CD4-positive, alpha-beta memory T cell (primary cell): ENCODE data around the gene UCKL1. TPM values are rescaled to one million over a fixed set of nuclear protein-coding genes. Genes with fewer than 3 reads are reported as not detected.
A peak's percentile ranks its signal among the peaks of the same experiment; 100 is the strongest.

Experiments
- CTCF ChIA-PET: fragments of 350-600 bp; sonication (Branson Sonifier 250); formaldehyde crosslinking; loops from one replicate; lab custom pipeline; 2021; ENCODE audit warnings: inconsistent platforms; ENCODE audit not compliant: partially characterized antibody; lab: Charles Lee
- POLR2A ChIA-PET: fragments of 350-600 bp; sonication (Branson Sonifier 250); formaldehyde crosslinking; loops from one replicate; lab custom pipeline; 2021; ENCODE audit not compliant: partially characterized antibody; lab: Charles Lee
- DNase-seq, 5 donors: peaks; one replicate each; pipeline versions ENCODE4 v3.0.0 to v3.0.0-alpha.2; 2020 to 2022; ENCODE audit warnings: mixed read lengths in 1 of 5
- H3K27ac ChIP-seq: one replicate; pipeline ENCODE4 v1.7.0; 2013; ENCODE audit warnings: low read depth, low read length
- H3K27me3 ChIP-seq: 2 replicates; pipeline ENCODE4 v1.7.0; 2013; ENCODE audit warnings: mild to moderate bottlenecking, low read length, moderate library complexity; ENCODE audit not compliant: insufficient read depth
- H3K36me3 ChIP-seq: 2 replicates; pipeline ENCODE4 v1.7.0; 2013; ENCODE audit warnings: mild to moderate bottlenecking, low read length, moderate library complexity; ENCODE audit not compliant: insufficient read depth
- H3K4me1 ChIP-seq: 2 replicates; pipeline ENCODE4 v1.7.0; 2013; ENCODE audit warnings: mild to moderate bottlenecking, low read length, moderate library complexity; ENCODE audit not compliant: insufficient read depth
- H3K4me3 ChIP-seq, 2 donors: one replicate each; pipeline ENCODE4 v1.7.0; 2013; ENCODE audit warnings: low read length in 2 of 2, mild to moderate bottlenecking in 1 of 2
- H3K9me3 ChIP-seq, 2 donors: one replicate each; pipeline ENCODE4 v1.7.0; 2013; ENCODE audit warnings: low read length in 2 of 2, control low read depth in 1 of 2; ENCODE audit not compliant: control insufficient read depth in 1 of 2
- H3K27ac Mint-ChIP-seq, 7 donors: one replicate each; pipeline ENCODE4 v1.8.0; 2020 to 2021; ENCODE audit warnings: mixed read lengths in 7 of 7, mild to moderate bottlenecking in 6 of 7, inconsistent platforms in 3 of 7, moderate library complexity in 3 of 7
- H3K27me3 Mint-ChIP-seq, 2 donors: one replicate each; pipeline ENCODE4 v1.8.0; 2020 to 2021; ENCODE audit warnings: mixed read lengths in 2 of 2
- H3K36me3 Mint-ChIP-seq, 2 donors: one replicate each; pipeline ENCODE4 v1.8.0; 2020 to 2021; ENCODE audit warnings: mixed read lengths in 2 of 2, inconsistent platforms in 1 of 2, mild to moderate bottlenecking in 1 of 2
- H3K4me1 Mint-ChIP-seq, 4 donors: one replicate each; pipeline ENCODE4 v1.8.0; 2020 to 2021; ENCODE audit warnings: mixed read lengths in 4 of 4, mild to moderate bottlenecking in 1 of 4
- H3K4me3 Mint-ChIP-seq, 8 donors: one replicate each; pipeline ENCODE4 v1.8.0; 2020 to 2021; ENCODE audit warnings: mixed read lengths in 8 of 8, mild to moderate bottlenecking in 7 of 8, moderate library complexity in 6 of 8, inconsistent platforms in 3 of 8
- H3K9me3 Mint-ChIP-seq, 8 donors: one replicate each; pipeline ENCODE4 v1.8.0; 2020 to 2021; ENCODE audit warnings: mixed read lengths in 8 of 8, mild to moderate bottlenecking in 5 of 8, inconsistent platforms in 3 of 8, moderate library complexity in 1 of 8
- intact Hi-C: fragments of 100-400 bp; cut with micrococcal nuclease; formaldehyde crosslinking; loops from one replicate; pipeline ENCODE4 v1.15.1; 2023
- polyA plus RNA-seq, 2 donors: library from polyadenylated mRNA; unstranded; fragments of 300-500 nt; fragmentation: Illumina TruSeq; gene quantifications; one replicate each; pipeline ENCODE4 v1.2.3, GENCODE V29; 2021
- total RNA-seq, 2 experiments: library from RNA; stranded (reverse); gene quantifications; one replicate each; pipeline ENCODE4 v1.2.3, GENCODE V29; 2021

The UCKL1 gene
- total and polyA plus RNA-seq, 4 experiments from 2014 or later = 26.2 to 55.1 (median 42.7) TPM

GRCh38 chr20:63968928-63969760 is 12.9 kb upstream of the UCKL1 start:
- H3K27me3 Mint-ChIP-seq = no peaks in the 10 kb centered on the region
- H3K4me3 ChIP-seq = peak overlapping the region; percentile 17 to 63
- ChIA-PET POLR2A (interaction anchor here (1.0 to 3.2 kb wide), 5 partner anchors 11 to 432 kb away, joined by 3 to 24 read pairs (median 6); partner anchors contain the start of genes PRPF6, PTK6, SAMD10 and TPD52L2), CTCF (interaction anchor here (1.4 kb wide), 1 partner anchor 11 kb away, joined by 5 read pairs; the partner anchor contains the start of gene SAMD10)
- peak in 4 of 5 donors; percentile 37 to 50 (median 42) for DNase-seq
- no peaks in the 10 kb centered on the region for H3K27me3 ChIP-seq
- H3K4me1 ChIP-seq = peaks cover 18% of the 10 kb centered on the region
- H3K27ac Mint-ChIP-seq = peak overlapping the region; percentile 77 to 90 (median 83)
- H3K36me3 ChIP-seq = peaks cover 3% of the 10 kb centered on the region
- peaks cover 12 to 35% (median 20%) of the 10 kb centered on the region in 4 donors for H3K4me1 Mint-ChIP-seq
- no peaks in the 10 kb centered on the region for H3K9me3 ChIP-seq
- peak overlapping the region; percentile 80 to 87 (median 83) for H3K4me3 Mint-ChIP-seq
- intact Hi-C loops = loop anchor here (2.0 kb wide), 1 partner anchor 14 kb away; no protein-coding TSS in a partner anchor
- peaks cover 3 to 8% of the 10 kb centered on the region in 2 donors for H3K36me3 Mint-ChIP-seq
- peak overlapping the region; percentile 65 for H3K27ac ChIP-seq
- H3K9me3 Mint-ChIP-seq = peaks cover 0 to 3% (median 0%) of the 10 kb centered on the region in 8 donors

DNA sequence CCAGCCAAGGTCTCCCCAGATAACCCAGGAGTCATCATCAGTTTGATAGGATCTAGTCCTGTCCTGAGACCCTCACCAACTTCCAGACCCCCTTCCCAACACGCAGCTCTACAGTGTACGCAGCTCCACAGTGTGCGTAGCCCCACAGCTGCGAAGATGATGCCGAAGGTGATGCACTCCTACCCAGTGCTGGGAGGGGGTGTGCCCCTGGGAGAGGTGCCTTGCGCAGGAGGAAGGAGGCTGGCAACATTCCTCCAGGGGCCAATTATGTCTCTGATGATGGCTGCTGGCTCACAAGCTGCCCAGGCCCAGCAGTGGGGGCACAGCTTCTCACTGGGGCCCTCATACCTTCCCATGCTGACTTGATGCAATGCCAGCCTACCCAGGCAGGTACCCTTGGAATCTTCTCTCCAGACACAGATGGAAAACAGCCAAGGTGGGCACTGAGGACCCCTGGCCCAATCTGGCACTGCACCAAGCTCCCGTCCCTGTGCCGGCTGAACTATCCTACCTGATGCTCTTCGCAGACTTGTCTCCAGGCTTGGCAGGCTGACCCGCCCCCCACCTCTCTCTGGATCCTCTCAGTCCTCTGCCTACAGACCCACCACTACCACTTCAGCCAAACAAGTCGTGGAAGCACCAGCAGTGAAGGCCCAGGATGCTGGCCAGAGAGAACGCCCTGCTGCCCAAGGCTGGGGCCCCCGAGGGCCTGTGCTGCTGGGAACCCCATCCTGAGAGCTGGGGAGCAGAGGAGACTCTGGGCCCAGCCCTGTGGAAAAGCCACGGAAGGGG is 12.1 kb upstream of the UCKL1 start:
- Histone ChIP-seq H3K9me3 (no peaks in the 10 kb centered on the region), H3K27me3 (no peaks in the 10 kb centered on the region), H3K27ac (peak overlapping the region; percentile 65), H3K4me3 (peak overlapping the region; percentile 17 to 63), H3K36me3 (peaks cover 3% of the 10 kb centered on the region), H3K4me1 (peaks cover 18% of the 10 kb centered on the region)
- no peak for DNase-seq
- CTCF ChIA-PET = interaction anchor here (1.4 kb wide), 1 partner anchor 12 kb away, joined by 5 read pairs; the partner anchor contains the start of gene SAMD10
- intact Hi-C loops = loop anchor here (2.0 kb wide), 1 partner anchor 14 kb away; no protein-coding TSS in a partner anchor
- POLR2A ChIA-PET = interaction anchor here (1.0 to 3.2 kb wide), 5 partner anchors 11 to 431 kb away, joined by 3 to 24 read pairs (median 6); partner anchors contain the start of genes PRPF6, PTK6, SAMD10 and TPD52L2
- Mint-ChIP-seq H3K4me1 (peaks cover 8 to 27% (median 15%) of the 10 kb centered on the region in 4 donors), H3K9me3 (peaks cover 0 to 3% (median 0%) of the 10 kb centered on the region in 8 donors), H3K4me3 (peak overlapping the region; percentile 80 to 87 (median 83)), H3K27me3 (no peaks in the 10 kb centered on the region), H3K27ac (peak overlapping the region; percentile 77 to 90 (median 85)), H3K36me3 (peaks cover 0 to 7% of the 10 kb centered on the region in 2 donors)

GRCh38 chr20:63967330-63968135 is 11.3 kb upstream of the UCKL1 start:
- POLR2A ChIA-PET = interaction anchor here (0.6 to 3.2 kb wide), 4 partner anchors 10 to 224 kb away, joined by 3 to 24 read pairs (median 12); partner anchors contain the start of genes PRPF6, SAMD10, TPD52L2 and UCKL1

DNA sequence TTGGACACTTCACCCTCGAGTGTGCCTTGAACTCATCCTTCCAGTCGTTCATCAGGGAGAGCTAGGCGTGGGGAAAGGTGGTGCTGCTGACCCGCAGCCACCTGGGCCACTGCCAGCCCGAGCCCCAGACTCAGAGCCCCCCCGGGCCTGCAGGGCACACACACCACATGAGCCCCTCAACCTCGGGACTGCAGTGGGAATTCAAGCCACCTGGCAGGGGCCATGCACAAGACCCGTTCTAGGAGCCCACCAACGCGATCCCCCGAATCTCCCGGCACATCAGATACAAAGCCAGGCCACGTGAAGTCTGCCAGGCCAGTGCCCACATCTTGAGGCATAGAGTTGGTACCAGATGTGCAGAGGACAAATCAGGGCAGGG is 10.7 kb upstream of the UCKL1 start:
- H3K4me1 Mint-ChIP-seq = peaks cover 4 to 14% (median 9%) of the 10 kb centered on the region in 4 donors
- DNase-seq = no peak
- Histone ChIP-seq H3K4me1 (peaks cover 18% of the 10 kb centered on the region), H3K9me3 (no peaks in the 10 kb centered on the region), H3K4me3 (no peak overlapping the region), H3K36me3 (peaks cover 3% of the 10 kb centered on the region), H3K27me3 (no peaks in the 10 kb centered on the region), H3K27ac (no peak overlapping the region)
- peaks cover 0 to 3% (median 0%) of the 10 kb centered on the region in 8 donors for H3K9me3 Mint-ChIP-seq
- ChIA-PET POLR2A (interaction anchor here (0.6 to 3.2 kb wide), 3 partner anchors 10 to 224 kb away, joined by 3 to 24 read pairs (median 17); partner anchors contain the start of genes PRPF6, SAMD10 and UCKL1), CTCF (interaction anchor here (1.0 kb wide), 1 partner anchor 8 kb away, joined by 3 read pairs; no protein-coding TSS in a partner anchor)
- no peaks in the 10 kb centered on the region for H3K27me3 Mint-ChIP-seq
- H3K4me3 Mint-ChIP-seq = no peak overlapping the region
- H3K36me3 Mint-ChIP-seq = peaks cover 0 to 9% of the 10 kb centered on the region in 2 donors
- intact Hi-C loops = no loop called here
- H3K27ac Mint-ChIP-seq = no peak overlapping the region

More at GRCh38 chr20:63967330-63968135, 11.3 kb upstream of the UCKL1 start:
- Mint-ChIP-seq H3K27ac (peak overlapping the region in 2 of 7 donors; percentile 19 to 77), H3K4me1 (peaks cover 4 to 20% (median 10%) of the 10 kb centered on the region in 4 donors), H3K27me3 (no peaks in the 10 kb centered on the region), H3K4me3 (peak overlapping the region in 4 of 8 donors; percentile 57 to 87 (median 82)), H3K36me3 (peaks cover 0 to 7% of the 10 kb centered on the region in 2 donors), H3K9me3 (peaks cover 0 to 3% (median 0%) of the 10 kb centered on the region in 8 donors)
- no peaks in the 10 kb centered on the region for H3K9me3 ChIP-seq
- H3K4me3 ChIP-seq = no peak overlapping the region
- intact Hi-C loops = loop anchor here (2.0 kb wide), 1 partner anchor 13 kb away; no protein-coding TSS in a partner anchor
- H3K27ac ChIP-seq = no peak overlapping the region
- H3K36me3 ChIP-seq = peaks cover 3% of the 10 kb centered on the region
- DNase-seq = no peak
- no peaks in the 10 kb centered on the region for H3K27me3 ChIP-seq
- peaks cover 18% of the 10 kb centered on the region for H3K4me1 ChIP-seq
- CTCF ChIA-PET = interaction anchor here (1.4 kb wide), 1 partner anchor 13 kb away, joined by 5 read pairs; the partner anchor contains the start of gene SAMD10

DNA sequence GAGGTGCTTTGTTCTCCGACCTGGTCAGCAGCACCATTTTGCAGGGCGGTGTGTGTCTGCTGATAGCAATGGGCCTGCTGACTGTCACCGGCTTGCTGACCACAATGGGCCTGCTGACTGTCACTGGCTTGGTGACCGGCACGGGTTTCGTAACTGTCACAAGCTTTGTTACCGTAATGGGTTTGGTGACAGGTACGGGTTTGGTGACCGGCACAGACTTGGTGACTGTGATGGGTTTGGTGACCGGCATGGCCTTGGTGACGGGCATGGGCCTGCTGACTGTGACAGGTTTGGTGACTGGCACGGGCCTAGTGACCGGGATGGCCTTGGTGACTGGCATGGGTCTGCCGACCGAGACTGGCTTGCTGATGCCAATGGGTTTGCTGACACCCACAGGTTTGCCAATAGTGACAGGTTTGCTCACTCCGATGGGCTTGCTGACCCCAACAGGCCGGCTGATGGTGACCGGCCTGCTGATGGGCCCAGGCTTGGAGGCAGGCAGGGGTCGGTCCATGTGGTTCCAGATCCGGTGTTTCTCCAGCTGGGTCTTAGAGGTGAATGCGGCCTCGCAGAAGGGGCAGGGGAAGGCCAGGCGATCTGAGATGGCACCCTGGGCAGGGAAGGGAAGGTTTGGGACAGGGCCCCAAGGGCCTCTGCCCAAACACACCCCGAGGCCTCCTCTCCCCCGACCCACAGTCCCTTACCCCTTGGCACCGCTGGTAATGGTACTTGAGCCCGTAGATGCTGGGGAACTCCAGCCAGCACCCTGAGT is 10.1 kb upstream of the UCKL1 start:
- CTCF ChIA-PET = interaction anchor here (1.0 kb wide), 1 partner anchor 9 kb away, joined by 3 read pairs; no protein-coding TSS in a partner anchor
- Histone ChIP-seq H3K4me1 (peaks cover 18% of the 10 kb centered on the region), H3K36me3 (peaks cover 3% of the 10 kb centered on the region), H3K9me3 (no peaks in the 10 kb centered on the region), H3K27ac (no peak overlapping the region), H3K4me3 (no peak overlapping the region), H3K27me3 (no peaks in the 10 kb centered on the region)
- Mint-ChIP-seq H3K36me3 (peaks cover 0 to 14% of the 10 kb centered on the region in 2 donors), H3K4me3 (peak overlapping the region in 1 of 8 donors; percentile 15), H3K27me3 (no peaks in the 10 kb centered on the region), H3K27ac (no peak overlapping the region), H3K4me1 (peaks cover 4 to 14% (median 9%) of the 10 kb centered on the region in 4 donors), H3K9me3 (peaks cover 0 to 3% (median 0%) of the 10 kb centered on the region in 8 donors)
- POLR2A ChIA-PET = interaction anchor here (3.2 kb wide), 1 partner anchor 14 kb away, joined by 17 read pairs; the partner anchor contains the start of genes PRPF6 and SAMD10
- DNase-seq = no peak
- intact Hi-C loops = no loop called here
